Skeletal muscle cell (primary cell): ENCODE measurements around the gene MAP3K10.

Experiments
- DNase-seq: peaks from one replicate; pipeline ENCODE4 v3.0.0-alpha.2; 2010; ENCODE audit warnings: low read depth
- H3K4me3 ChIP-seq: 2 replicates; pipeline ENCODE4 v1.5.1; 2011; ENCODE audit warnings: low read depth, mild to moderate bottlenecking, control low read depth, low read length, moderate library complexity

The MAP3K10 gene

GRCh38 chr19:40244579-40245317, 53.5 kb downstream of the MAP3K10 start:
- no peak overlapping the region for H3K4me3 ChIP-seq
- DNase-seq, result no peak

GRCh38 chr19:40245506-40246128, 54.4 kb downstream of the MAP3K10 start:
- no peak for DNase-seq
- no peak overlapping the region for H3K4me3 ChIP-seq

GRCh38 chr19:40246292-40247073, 55.3 kb downstream of the MAP3K10 start:
- no peak overlapping the region for H3K4me3 ChIP-seq
- DNase-seq, result no peak

GRCh38 chr19:40247178-40247577, 56.0 kb downstream of the MAP3K10 start:
- no peak for DNase-seq

GRCh38 chr19:40247735-40248262, 56.6 kb downstream of the MAP3K10 start:
- no peak for DNase-seq
- H3K4me3 ChIP-seq, result no peak overlapping the region

More at GRCh38 chr19:40247178-40247577, 56.0 kb downstream of the MAP3K10 start:
- no peak overlapping the region for H3K4me3 ChIP-seq

GRCh38 chr19:40249201-40249600, 58.0 kb downstream of the MAP3K10 start:
- no peak overlapping the region for H3K4me3 ChIP-seq
- DNase-seq, result no peak

- DNase-seq, result no peak
These were observed 58.6 kb downstream of the MAP3K10 start for GRCh38 chr19:40249781-40250180.

GRCh38 chr19:40251244-40251643, 60.0 kb downstream of the MAP3K10 start:
- no peak for DNase-seq

More at GRCh38 chr19:40249781-40250180, 58.6 kb downstream of the MAP3K10 start:
- H3K4me3 ChIP-seq, result no peak overlapping the region

GRCh38 chr19:40251991-40252390, 60.8 kb downstream of the MAP3K10 start:
- no peak overlapping the region for H3K4me3 ChIP-seq
- DNase-seq, result no peak

More at GRCh38 chr19:40251244-40251643, 60.0 kb downstream of the MAP3K10 start:
- no peak overlapping the region for H3K4me3 ChIP-seq

- H3K4me3 ChIP-seq, result no peak overlapping the region
- no peak for DNase-seq
These were observed 61.2 kb downstream of the MAP3K10 start for GRCh38 chr19:40252395-40252794.

- no peak overlapping the region for H3K4me3 ChIP-seq
- DNase-seq, result no peak
These were observed 62.4 kb downstream of the MAP3K10 start for GRCh38 chr19:40253611-40254092.

- no peak overlapping the region for H3K4me3 ChIP-seq
- DNase-seq, result no peak
These were observed 63.6 kb downstream of the MAP3K10 start for GRCh38 chr19:40254714-40255418.

GRCh38 chr19:40255619-40256166, 64.5 kb downstream of the MAP3K10 start:
- no peak for DNase-seq
- no peak overlapping the region for H3K4me3 ChIP-seq

- DNase-seq, result no peak
These were observed 65.3 kb downstream of the MAP3K10 start for GRCh38 chr19:40256512-40256911.

GRCh38 chr19:40257096-40257517, 65.9 kb downstream of the MAP3K10 start:
- no peak for DNase-seq
- no peak overlapping the region for H3K4me3 ChIP-seq

More at GRCh38 chr19:40256512-40256911, 65.3 kb downstream of the MAP3K10 start:
- H3K4me3 ChIP-seq, result no peak overlapping the region

- no peak overlapping the region for H3K4me3 ChIP-seq
- no peak for DNase-seq
These were observed 70.4 kb downstream of the MAP3K10 start for GRCh38 chr19:40261631-40262030.

GRCh38 chr19:40262422-40262821, 71.2 kb downstream of the MAP3K10 start:
- no peak for DNase-seq
- H3K4me3 ChIP-seq, result no peak overlapping the region

- no peak for DNase-seq
- H3K4me3 ChIP-seq, result no peak overlapping the region
These were observed 72.5 kb downstream of the MAP3K10 start for GRCh38 chr19:40263440-40264313.
